HG03196 (cell line): ENCODE measurements around the gene GPR18.

Experiments
- ATAC-seq: cut with Tn5 transposase; IDR thresholded peaks from one replicate; pipeline ENCODE4 v1.9.1; 2021; ENCODE audit not compliant: unreplicated experiment

Gene GPR18

GRCh38 chr13:99293178-99293577, 35.0 kb upstream of the GPR18 start:
- ATAC-seq = no peak

GRCh38 chr13:99290894-99291293, 32.7 kb upstream of the GPR18 start:
- no peak for ATAC-seq

- no peak for ATAC-seq
Observed at GRCh38 chr13:99289674-99290337, 31.6 kb upstream of the GPR18 start.

- ATAC-seq = no peak
Observed at GRCh38 chr13:99289271-99289670, 31.1 kb upstream of the GPR18 start.

- peak; percentile 82 for ATAC-seq
Observed at GRCh38 chr13:99288089-99288488, 29.9 kb upstream of the GPR18 start.

- ATAC-seq = no peak
Observed at GRCh38 chr13:99287551-99287950, 29.4 kb upstream of the GPR18 start.

GRCh38 chr13:99285432-99286182, 27.4 kb upstream of the GPR18 start:
- ATAC-seq = no peak

- peak; percentile 60 for ATAC-seq
Observed at GRCh38 chr13:99282264-99283231, 24.4 kb upstream of the GPR18 start.

GRCh38 chr13:99281811-99282263, 23.7 kb upstream of the GPR18 start:
- ATAC-seq = peak; percentile 61

- ATAC-seq = no peak
Observed at GRCh38 chr13:99280166-99280565, 22.0 kb upstream of the GPR18 start.

- no peak for ATAC-seq
Observed at GRCh38 chr13:99279637-99280036, 21.5 kb upstream of the GPR18 start.

GRCh38 chr13:99278843-99279242, 20.7 kb upstream of the GPR18 start:
- ATAC-seq = no peak

- ATAC-seq = no peak
Observed at GRCh38 chr13:99278200-99278599, 20.0 kb upstream of the GPR18 start.

GRCh38 chr13:99277629-99278028, 19.4 kb upstream of the GPR18 start:
- ATAC-seq = no peak

GRCh38 chr13:99276706-99277105, 18.5 kb upstream of the GPR18 start:
- ATAC-seq = no peak

- no peak for ATAC-seq
Observed at GRCh38 chr13:99275093-99275469, 16.9 kb upstream of the GPR18 start.

GRCh38 chr13:99273128-99273527, 14.9 kb upstream of the GPR18 start:
- no peak for ATAC-seq

GRCh38 chr13:99272481-99272880, 14.3 kb upstream of the GPR18 start:
- no peak for ATAC-seq

GRCh38 chr13:99271249-99271648, 13.1 kb upstream of the GPR18 start:
- ATAC-seq = no peak

- no peak for ATAC-seq
Observed at GRCh38 chr13:99270518-99270917, 12.3 kb upstream of the GPR18 start.

- peak; percentile 64 for ATAC-seq
Observed at GRCh38 chr13:99269627-99270241, 11.6 kb upstream of the GPR18 start.
